Measurements from ENCODE around the gene EHD3.

The EHD3 gene

DNA sequence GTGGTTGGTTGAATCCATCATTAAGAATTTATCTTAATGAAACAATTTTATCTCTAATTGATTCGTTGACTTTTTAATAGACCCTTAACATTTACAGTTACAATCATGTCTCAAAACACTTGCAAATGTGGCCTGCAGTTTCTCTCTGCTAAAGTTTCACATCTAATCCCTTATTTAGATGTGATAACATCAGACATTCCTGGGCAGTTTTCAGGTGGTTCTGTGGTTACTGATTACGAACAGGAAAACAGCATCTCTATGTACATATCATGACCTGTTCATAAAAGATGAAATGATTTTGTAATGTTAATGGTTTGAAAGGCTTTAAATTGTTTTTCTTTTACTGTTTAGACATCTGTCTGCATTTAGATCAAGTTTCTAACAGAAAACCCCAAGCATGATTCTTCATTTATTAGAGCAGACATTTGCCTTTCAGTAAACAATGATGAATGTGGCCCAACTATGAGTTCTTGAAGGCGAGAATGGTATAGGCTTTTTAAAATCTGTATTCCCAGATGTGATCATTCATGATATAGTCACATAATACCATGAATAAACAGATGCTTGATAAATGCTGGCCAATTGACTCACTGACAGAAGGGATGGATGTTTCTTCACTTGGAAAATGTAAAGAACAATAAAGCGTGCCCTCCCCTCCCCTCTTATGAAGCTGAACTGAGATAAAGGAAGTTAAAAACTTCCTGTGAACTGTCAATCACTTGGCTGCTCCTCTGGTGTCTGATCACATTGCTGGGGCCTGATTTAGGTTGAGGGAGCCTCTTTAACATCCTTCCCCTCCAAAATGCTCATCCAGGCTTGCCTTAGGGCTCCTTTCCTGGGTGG is 20.1 kb upstream of the EHD3 start:
- DNase-seq: no peak

GRCh38 chr2:31214444-31214915 is 19.5 kb upstream of the EHD3 start:
- no peak for DNase-seq

- DNase-seq: no peak
Observed at GRCh38 chr2:31216734-31217133, 17.2 kb upstream of the EHD3 start.

DNA sequence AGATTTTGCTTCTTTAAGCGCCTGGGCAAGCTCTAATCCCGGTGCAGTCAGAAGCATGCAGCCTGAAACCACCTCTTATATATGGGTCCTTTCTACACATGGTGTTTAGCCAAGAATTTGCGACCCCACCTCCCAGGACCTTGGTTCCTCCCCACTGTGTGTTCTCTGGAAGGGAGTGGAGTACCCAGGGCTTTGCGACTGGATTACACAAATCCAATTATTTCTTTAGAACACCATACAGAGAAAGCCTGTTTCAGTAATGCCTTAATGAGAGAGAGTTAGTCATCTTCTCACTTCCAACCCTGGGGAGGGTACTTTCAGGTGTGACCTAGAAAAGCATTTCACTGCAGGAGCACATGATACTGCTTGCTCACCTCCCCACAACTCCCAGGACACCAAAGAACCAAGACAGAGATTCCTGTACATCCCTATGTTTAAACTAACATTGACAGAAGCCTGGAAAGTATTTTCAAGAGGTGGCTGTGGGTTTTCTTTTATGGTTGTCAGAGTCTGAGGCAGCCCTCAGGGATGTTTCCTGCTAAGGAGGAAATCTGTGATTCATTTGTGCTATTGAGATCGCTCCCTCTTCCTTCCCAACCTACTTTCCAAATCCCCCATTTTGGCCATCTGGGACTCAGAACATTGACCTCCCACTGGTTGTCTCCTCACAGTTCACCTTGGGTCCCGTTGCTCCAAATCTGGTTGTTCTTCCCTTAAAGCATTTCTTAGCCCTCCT is 16.3 kb upstream of the EHD3 start, which contains the start of gene CAPN14:
Gene CAPN14, minus strand, starts transcription at position 51 of the 736 bp plus-strand sequence. CDS start 12,068 bp downstream, outside the sequence.
- no peak for DNase-seq

GRCh38 chr2:31219131-31219969 is 14.6 kb upstream of the EHD3 start:
- DNase-seq: no peak

- DNase-seq: no peak
Observed at GRCh38 chr2:31221544-31221943, 12.4 kb upstream of the EHD3 start.

GRCh38 chr2:31222071-31222470 is 11.9 kb upstream of the EHD3 start:
- no peak for DNase-seq

DNA sequence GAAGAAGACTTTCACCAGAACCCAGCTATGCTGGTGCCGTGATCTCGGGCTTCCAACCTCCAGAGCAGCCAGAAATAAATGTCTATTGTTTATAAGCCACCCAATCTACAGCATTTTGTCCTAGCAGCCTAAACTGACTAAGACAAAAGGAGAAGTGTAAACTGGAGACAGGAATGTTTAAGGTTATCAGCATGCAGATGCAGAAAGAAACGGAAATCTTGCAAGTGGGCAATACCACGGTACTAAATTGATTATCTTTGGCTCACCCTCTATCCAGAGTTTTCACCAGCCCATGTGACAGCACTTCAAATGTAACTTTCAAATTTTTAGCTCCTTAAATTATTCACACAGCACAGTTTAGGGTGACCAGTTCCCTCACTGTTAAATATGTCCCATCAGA is 10.9 kb upstream of the EHD3 start:
- DNase-seq: no peak

- no peak for DNase-seq
Observed at GRCh38 chr2:31223749-31224148, 10.2 kb upstream of the EHD3 start.

DNA sequence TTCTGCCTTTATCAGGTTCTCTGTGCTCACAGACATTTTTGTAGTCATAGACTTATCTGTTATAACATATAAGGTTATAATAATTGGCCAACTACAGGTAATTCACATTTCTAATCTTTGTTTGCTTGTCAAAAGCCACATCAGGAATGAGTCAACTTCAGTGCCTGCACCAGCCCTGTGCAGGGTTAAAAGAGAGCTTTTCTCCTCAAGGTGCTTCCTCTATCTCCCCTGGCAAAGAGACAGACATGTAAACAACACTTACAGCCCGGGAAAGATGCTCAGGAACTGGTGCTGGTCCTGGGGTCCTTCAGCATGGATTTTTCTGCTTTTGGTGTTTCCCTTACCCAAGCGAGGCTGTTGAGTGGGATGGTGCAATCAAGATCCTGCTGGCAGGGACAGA is 7.7 kb upstream of the EHD3 start:
- no peak for DNase-seq

- no peak for DNase-seq
Observed at GRCh38 chr2:31227110-31227509, 6.8 kb upstream of the EHD3 start.

DNA sequence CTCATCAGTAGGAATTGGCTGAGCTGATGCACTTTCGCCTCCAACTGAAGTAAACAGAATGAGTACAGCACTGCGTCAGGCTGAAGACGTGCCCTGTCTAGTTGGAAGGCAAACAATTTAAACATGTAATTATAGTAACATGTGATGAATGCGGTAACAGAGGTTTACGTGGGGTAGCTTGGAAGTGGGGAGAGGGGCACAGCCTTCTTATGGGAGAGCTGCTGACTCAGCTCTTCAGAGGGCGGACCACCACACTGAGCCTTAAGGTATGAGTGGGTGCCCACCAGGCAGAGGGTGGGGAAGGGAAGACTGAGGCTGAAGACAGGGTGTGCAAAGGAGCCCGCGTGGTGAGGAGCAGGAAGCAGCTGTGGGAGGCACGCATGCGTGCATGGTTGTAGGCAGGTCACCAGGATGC is 6.2 kb upstream of the EHD3 start:
- no peak for DNase-seq

DNA sequence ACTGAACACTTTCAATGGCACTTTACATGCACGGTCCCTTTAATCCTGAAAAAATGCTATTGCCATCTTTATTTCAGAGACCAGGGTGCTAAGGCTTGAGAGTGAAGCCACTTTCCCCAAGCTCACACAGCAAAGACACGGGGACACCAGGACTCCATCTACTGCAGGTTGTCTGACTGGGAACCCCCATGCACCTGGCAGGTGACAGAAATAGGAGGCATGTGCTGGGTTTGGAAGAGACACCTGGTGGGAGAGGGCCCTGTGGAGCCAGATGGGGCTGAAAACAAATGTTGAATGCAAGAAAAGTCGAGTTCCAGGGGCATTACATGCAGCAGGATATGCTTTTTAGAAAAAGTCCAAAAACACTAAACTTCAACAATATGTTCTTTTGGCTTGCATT is 5.2 kb upstream of the EHD3 start:
- no peak for DNase-seq

GRCh38 chr2:31230751-31231150 is 3.2 kb upstream of the EHD3 start:
- no peak for DNase-seq

DNA sequence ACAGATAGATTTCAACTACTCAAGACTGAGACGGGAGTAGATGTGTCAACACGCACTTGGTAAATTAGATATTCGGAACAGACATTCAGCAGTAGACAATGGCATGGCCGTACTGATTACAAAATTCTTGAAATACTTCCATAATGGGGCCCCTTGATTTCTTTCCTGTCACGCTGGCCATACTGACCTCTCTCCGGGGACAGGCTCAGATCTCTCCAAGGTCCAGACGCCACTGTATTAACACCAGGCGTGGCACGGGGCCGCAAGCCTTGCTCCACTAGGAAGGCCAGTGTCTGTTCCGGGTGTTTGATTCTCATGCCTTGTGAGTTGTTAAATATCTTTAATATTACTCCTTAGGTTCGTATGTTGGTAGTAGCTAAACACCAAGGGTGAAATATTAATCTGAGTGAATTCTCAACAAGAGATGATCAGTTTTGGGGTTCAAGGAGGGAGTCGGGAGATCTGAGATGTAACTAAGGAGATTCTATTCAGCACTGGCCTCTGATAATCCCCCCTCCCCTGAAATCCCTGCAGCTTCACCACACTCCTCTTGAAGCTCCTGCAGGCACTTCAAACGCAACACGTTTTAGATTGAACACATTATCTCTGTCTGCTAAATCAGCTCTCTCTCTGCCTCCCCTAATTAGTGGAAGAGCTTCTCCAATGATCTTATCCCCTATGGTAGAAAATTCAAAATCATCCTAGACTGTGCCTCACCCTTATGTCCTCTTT is 2.2 kb upstream of the EHD3 start:
- DNase-seq: no peak

DNA sequence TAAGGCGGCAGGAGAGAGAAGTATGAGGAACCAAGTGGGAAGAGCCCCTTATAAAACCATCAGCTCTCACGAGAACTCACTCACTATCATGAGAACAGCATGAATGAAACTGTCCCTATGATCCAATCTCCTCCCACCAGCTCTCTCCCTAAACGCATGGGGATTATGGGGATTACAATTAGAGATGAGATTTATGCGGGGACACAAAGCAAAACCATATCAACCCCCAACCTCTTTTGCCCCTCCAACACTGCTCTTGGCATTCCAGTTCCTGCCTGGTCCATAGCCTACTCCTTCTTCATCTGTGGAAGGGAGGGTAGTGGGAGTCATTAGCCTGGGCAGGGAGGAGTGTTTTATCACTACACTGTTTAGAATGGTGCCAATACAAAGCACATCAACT is 1.4 kb upstream of the EHD3 start:
- no peak for DNase-seq

GRCh38 chr2:31233231-31233630 is 721 bp upstream of the EHD3 start:
- no peak for DNase-seq

DNA sequence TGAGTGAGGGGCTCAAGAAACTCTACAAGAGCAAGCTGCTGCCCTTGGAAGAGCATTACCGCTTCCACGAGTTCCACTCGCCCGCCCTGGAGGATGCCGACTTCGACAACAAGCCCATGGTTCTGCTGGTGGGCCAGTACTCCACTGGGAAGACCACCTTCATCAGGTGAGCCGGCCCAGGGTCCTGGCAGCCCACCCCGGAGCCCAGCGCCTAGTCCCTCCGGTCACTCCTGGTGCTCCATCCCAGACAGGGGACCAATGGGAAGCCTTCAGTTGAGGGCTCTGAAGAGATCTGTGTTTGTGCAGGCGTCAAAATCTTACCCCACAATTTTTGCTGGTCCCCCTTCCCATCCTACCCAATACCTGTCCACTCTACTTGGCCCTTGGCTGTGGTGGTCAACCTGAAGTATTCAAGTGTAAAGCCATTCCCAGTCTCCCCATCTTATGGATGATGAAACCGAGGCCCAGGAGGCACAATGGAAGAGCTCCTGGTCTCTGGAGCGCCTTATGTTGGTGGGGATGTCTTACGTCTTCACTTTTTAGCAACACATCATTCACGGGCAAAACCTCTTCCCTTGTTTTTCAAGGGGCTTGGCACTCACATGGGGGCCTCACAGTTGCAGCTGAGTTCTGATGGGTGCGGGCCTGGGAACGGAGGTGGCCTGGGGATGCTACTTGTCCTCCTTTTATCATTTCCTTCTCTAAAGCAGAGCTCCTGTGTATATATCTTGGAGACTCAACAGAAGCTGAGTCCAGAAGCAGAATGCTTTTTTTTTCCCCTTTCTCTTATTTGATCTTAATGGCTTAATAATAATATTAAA is 941 bp downstream of the EHD3 start:
- DNase-seq: no peak

DNA sequence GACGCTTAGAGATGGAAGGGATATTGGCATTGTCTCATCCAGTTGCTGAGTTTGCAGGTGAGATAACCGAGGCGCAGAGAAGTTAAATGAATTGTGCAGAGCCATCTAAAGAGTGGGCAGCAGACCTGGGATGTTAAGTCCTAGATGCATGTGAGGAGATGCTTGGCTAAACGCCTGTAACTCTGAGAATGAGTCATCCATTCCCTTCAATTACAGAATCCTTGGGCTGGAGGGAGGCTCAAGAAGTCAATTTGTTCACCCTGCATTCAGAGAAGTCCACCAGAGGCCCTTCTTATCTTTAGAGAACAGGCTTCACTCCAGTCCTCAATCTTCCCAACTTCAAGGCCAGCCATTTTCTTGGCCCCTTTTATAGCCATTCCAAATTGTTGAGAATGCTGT is 1.6 kb downstream of the EHD3 start:
- DNase-seq: no peak

DNA sequence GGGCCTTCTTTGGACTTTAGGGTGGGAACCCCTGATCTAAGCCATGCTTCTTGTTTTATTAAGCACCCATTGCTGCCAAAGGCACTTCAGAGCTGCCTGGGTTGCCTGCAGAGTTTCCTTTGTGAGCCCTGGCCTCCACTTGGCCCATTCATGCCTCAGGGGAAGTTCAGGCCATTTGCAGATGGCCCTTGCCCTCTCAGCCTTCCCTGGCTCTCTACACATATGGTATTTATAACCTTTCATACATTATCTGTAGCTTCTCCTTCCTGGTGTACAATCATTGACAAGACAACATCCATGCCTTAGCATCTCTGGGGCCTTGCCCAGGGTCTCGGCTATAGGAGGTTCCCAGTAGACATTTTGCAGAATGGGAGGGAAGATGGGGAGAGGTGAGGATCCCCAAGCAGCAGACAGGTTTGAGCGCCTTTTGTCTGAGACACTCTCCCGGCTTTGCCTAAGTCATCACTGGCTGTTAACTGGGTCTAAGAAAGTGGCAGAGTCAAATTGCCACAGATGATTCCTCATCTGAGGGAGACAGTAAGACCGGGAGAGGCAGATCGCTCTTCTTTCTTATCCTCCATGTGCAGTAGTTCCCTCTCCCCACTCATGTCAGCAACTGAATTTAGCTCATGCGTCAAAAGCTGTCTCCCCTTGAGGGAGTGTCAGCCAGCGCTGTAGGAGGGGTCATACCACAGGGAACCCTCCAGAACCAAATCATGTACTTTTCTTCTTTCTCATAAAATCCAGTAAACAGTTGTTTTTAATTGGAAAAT is 2.7 kb downstream of the EHD3 start:
- DNase-seq: no peak
